Occipital lobe (tissue), 2 donors: ENCODE results near the gene PCIF1. TPM values are rescaled to one million over a fixed set of nuclear protein-coding genes. Genes with fewer than 3 reads are reported as not detected.
"Not testable (repeated sequence)": the region's sequence is repeated elsewhere in the genome, so short reads cannot be mapped to it uniquely, and the experiment has no call there.

Source experiments
- DNase-seq: peaks from one replicate; lab custom pipeline; 2025; lab: John Stamatoyannopoulos, UW
- total RNA-seq: library from RNA; depleted of rRNA; stranded (reverse); fragments of >200 nt; gene quantifications from one replicate; pipeline ENCODE4 v1.2.3, GENCODE V29; 2014

Gene PCIF1
- total RNA-seq = 14.5 TPM

- peak; percentile 95 for DNase-seq
Measured at GRCh38 chr20:45934586-45935415, at the start of gene PCIF1. Gene PCIF1 (plus strand): TSS chr20:45934683. CDS start chr20:45939000, 4,317 bp downstream.

- DNase-seq = no peak
Measured at GRCh38 chr20:45886590-45887345, 47.7 kb upstream of the PCIF1 start.

DNA sequence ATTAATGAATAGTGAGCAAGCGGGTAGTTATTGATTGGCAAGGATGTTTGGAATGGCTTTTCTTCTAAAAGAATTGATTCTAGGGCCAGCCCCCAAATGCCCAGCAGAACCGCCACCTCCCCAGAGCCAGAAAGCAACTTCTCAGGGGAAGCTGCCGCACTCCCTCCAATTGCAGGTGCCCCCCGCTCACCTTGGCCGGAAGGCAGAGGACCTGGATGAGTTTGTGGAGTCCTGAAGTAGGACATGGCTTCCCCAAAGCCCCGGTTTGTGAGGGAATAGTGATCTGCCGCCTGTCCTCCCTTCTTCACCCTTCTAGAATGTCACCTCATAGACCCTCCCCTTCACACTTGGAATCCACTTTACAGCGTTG, 47.2 kb upstream of the PCIF1 start, which contains the start of gene SPATA25:
Gene SPATA25 (minus strand): TSS at position 277 of the 370 bp plus-strand sequence. CDS start 32 bp downstream, at position 245.
- no peak for DNase-seq

DNA sequence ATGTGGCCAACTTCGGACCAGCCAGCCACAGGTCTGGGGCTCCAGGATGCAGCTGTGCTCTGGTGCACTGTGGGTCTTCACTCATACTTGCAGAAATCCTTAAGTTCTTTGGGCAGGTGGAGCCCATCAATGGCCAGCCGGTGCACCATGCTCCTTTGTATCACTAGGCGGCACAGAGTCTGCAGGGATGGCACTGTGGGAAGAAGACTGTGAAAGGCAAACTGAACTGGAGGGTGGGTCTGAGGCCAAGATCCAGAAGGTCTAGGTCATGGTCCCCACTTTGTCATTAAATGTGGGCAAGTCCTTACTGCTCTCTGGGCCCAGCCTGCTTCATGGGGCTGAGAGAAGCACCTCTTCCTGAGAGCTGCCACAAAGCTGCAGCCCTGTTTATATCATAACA, 45.8 kb upstream of the PCIF1 start:
- DNase-seq = no peak

DNA sequence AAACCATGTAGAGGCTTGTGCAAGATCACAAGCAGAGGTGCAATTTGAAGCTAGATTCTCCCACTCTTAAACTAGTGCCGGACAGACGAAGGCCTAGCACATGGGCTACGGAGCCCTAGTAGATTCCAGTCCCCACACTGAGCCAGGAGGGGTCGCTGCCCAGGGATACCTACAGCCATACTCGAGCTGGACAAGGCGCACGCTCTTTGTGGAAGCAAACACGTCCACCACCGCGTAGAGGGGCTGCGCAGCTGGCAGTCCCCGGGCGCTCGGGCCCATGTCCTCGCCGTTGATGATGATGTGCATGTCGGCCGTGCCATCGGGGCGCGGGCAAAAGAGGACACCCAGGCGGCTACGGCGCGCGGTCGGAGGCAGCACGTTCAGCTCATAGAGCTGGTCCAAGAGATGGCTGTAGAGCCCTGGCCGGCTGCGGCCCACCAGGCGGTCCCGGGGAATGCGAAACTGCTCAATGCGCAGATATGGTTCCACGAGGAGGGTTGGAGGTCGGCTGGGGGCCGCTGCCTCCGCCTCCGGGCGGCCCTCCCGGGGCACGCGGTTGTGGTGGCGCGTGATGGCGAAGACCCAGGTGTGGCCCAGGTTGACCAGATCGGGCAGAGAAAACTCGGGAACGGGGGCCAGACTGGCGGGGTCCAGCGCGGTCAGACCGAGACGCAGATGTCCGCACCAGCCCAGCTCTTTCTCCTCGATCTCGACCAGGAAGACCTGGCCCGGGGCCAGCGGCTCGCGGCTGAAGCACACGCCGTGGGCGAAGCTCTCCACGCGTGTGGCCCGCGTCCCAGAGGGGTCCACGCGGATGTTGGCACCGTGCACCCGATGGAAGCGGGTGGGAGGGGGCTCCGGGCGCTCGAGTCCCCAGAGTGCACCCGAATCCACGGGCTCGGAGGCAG, 44.2 kb upstream of the PCIF1 start:
- DNase-seq = peak; percentile 39

DNA sequence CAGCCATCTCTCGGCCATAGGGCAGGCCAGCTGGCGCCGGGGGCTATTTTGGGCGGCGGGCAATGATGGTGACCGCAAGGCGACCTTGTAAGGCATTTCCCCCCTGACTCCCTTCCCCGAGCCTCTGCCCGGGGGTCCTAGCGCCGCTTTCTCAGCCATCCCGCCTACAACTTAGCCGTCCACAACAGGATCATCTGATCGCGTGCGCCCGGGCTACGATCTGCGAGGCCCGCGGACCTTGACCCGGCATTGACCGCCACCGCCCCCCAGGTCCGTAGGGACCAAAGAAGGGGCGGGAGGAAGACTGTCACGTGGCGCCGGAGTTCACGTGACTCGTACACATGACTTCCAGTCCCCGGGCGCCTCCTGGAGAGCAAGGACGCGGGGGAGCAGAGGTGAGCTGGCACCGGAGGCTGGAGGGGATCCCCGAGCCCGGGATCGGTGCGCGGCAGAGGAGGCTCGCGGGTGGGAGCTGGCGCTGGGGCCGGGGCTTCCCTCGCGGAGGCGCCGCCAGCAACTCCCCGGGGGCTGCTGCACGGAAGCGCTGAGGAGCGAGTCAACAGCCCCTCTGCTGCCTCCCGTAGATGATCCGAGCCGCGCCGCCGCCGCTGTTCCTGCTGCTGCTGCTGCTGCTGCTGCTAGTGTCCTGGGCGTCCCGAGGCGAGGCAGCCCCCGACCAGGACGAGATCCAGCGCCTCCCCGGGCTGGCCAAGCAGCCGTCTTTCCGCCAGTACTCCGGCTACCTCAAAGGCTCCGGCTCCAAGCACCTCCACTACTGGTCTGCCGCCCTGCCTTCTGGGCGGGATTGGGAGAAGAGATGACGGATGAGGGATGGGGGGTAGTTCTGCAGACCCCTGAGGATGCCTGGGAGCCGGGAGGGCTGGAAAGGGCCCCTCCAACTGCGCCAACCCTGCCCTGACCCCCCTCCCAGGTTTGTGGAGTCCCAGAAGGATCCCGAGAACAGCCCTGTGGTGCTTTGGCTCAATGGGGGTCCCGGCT, 43.2 kb upstream of the PCIF1 start, which contains the start of the genes CTSA and NEURL2:
Gene CTSA (plus strand): TSS at position 351 of the 999 bp plus-strand sequence. CDS start 234 bp downstream, at position 585.
Gene NEURL2 (minus strand): TSS at position 224 of the 999 bp plus-strand sequence. CDS start 217 bp downstream, at position 7.
- DNase-seq = peak; percentile 85

DNA sequence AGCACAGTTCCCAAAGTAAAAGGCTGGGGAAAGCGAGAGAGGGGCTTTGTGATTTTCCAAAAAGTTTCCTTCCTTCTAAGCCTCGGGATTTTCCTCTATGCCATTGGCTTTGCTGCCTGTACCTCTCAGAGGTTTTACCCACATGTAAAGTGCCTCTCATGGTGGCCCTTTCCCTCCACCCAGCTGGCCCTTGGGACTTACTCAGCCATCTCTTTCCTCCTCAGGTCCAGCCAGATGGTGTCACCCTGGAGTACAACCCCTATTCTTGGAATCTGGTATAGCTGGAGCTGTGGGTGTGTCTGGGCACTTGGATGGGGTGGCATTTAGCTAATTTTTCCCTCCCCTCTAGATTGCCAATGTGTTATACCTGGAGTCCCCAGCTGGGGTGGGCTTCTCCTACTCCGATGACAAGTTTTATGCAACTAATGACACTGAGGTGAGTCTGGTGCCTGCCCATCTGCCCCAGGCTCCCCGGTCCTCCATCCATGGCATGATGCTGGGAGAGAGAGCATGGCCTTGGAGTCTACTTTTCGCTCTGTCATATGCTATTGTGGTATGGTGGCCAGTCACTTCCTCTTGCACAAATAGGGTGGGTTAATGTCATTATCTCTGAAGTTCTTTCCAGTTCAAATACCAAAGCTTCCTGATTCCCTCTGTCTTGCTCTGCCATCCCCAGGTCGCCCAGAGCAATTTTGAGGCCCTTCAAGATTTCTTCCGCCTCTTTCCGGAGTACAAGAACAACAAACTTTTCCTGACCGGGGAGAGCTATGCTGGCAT, 42.2 kb upstream of the PCIF1 start:
- no peak for DNase-seq

- DNase-seq = no peak
Measured at GRCh38 chr20:45892828-45893500, 41.5 kb upstream of the PCIF1 start.

DNA sequence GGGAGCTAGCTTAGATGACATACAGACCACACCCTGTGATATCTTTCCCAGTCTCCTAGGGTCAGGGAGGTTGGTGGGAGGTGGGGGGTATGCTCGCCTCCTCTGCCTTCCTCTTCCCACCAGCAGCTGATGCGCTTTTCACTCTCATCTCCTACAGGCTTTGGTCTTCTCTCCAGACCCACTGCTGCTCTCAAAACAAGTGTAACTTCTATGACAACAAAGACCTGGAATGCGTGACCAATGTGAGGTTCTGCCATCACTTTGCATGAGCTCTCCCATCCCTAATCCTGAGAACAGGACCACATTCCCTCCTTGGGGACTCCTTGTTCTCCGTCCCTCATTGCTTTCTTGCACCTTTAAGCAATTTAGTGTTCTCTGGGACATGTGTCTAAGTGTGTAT, 40.7 kb upstream of the PCIF1 start:
- no peak for DNase-seq

DNA sequence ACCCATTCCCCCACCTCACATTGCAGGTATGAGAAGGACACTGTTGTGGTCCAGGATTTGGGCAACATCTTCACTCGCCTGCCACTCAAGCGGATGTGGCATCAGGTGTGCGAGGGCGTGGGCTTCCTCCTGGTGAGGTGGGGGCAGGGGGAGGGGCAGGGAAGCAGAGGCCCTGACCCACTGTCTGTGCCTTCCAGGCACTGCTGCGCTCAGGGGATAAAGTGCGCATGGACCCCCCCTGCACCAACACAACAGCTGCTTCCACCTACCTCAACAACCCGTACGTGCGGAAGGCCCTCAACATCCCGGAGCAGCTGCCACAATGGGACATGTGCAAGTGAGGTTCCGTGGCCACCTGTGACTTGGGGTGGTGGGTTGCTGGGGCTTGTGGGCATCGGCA, 39.7 kb upstream of the PCIF1 start:
- DNase-seq = no peak

DNA sequence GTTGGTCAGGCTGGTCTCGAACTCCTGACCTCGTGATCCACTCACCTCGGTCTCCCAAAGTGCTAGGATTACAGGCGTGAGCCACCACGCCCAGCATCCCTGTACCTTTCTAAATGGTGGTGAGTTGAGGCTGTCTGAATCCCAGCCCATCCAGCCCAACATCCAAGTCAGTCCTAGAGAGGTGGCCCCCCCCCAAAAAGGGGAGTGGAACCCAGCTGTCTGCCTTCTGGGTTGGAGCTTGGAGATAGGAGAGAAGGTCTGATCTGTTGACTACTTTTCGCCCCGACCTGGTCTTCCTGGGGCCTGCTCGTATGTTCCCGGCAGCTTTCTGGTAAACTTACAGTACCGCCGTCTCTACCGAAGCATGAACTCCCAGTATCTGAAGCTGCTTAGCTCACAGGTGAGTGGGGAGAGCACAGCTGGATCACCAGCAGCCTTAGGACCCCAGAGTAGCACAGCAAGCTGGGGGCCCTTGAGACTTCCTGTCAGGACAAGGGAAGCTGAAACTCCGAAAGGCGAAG, 37.8 kb upstream of the PCIF1 start:
- no peak for DNase-seq

GRCh38 chr20:45897289-45897688, 37.2 kb upstream of the PCIF1 start:
- DNase-seq = no peak

GRCh38 chr20:45897692-45898091, 36.8 kb upstream of the PCIF1 start:
- DNase-seq = no peak

DNA sequence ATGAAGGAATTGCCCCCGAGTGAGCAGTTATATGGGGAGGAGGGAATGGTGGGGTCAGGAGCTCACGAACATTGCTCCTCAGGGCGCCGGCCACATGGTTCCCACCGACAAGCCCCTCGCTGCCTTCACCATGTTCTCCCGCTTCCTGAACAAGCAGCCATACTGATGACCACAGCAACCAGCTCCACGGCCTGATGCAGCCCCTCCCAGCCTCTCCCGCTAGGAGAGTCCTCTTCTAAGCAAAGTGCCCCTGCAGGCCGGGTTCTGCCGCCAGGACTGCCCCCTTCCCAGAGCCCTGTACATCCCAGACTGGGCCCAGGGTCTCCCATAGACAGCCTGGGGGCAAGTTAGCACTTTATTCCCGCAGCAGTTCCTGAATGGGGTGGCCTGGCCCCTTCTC, 36.2 kb upstream of the PCIF1 start:
- no peak for DNase-seq

- DNase-seq = no peak
Measured at GRCh38 chr20:45899046-45899835, 35.2 kb upstream of the PCIF1 start.

DNA sequence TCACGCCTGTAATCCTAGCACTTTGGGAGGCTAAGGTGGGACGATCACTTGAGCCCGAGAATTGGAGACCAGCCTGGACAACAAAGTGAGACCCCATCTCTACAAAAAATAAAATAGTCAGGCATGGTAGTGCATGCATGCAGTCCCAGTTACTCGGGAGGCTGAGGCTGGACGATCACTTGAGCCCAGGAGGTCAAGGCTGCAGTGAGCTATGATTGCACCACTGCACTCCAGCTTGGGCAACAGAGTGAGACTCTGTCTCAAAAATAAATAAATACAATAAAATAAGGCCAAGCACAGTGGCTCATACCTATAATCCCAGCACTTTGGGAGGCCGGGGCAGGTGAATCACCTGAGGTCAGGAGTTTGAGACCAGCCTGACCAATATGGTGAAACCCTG, 33.2 kb upstream of the PCIF1 start:
- DNase-seq = not testable (repeated sequence)

DNA sequence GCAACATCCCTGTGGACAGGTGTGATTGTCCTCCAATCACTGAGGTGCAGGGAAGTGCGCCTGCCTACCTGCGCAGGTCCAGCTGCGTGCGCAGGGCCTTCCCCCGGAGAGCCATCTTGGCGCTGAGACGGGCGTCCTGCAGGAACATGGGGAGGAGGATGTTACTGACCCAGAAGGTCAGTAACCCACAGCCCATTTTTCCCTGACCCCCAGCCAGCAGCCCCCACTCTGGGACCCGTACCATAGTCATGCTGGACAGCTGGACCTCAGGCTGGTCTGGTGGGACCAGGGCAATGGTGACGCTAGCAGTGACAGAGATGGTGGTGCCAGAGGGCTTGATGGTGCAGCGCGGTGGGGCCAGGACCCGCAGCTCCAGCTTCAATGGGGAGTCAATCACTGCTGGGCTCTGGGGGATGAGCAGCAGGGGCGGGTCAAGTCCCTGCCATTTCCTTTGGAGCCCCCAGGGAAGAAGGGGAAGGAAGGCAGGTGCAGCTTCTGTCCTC, 32.2 kb upstream of the PCIF1 start:
- no peak for DNase-seq
